Memory B cell (primary cell): ENCODE data around the gene CEPT1.
A peak's percentile ranks its signal among the peaks of the same experiment; 100 is the strongest.

ENCODE experiments used
- ATAC-seq: fragments of 150-1000 bp; cut with Tn5 transposase; 2 replicates; pipeline ENCODE4 v1.10.0; 2021; ENCODE audit warnings: low read depth, mild to moderate bottlenecking, moderate library complexity
- DNase-seq, 2 donors: peaks; one replicate each; pipeline ENCODE4 v3.0.0; 2022; ENCODE audit warnings: low spot score in 2 of 2
- H3K27ac Mint-ChIP-seq: one replicate; pipeline ENCODE4 v1.8.0; 2022; ENCODE audit warnings: mild to moderate bottlenecking, moderate library complexity, mixed read lengths
- H3K27me3 Mint-ChIP-seq: one replicate; pipeline ENCODE4 v1.8.0; 2022; ENCODE audit warnings: mixed read lengths
- H3K36me3 Mint-ChIP-seq: one replicate; pipeline ENCODE4 v1.8.0; 2022; ENCODE audit warnings: mild to moderate bottlenecking, mixed read lengths
- H3K4me1 Mint-ChIP-seq: one replicate; pipeline ENCODE4 v1.8.0; 2022; ENCODE audit warnings: mixed read lengths
- H3K4me3 Mint-ChIP-seq: one replicate; pipeline ENCODE4 v1.8.0; 2022; ENCODE audit warnings: mild to moderate bottlenecking, moderate library complexity, mixed read lengths
- H3K9me3 Mint-ChIP-seq: one replicate; pipeline ENCODE4 v1.8.0; 2022; ENCODE audit warnings: mixed read lengths

CEPT1 gene

DNA sequence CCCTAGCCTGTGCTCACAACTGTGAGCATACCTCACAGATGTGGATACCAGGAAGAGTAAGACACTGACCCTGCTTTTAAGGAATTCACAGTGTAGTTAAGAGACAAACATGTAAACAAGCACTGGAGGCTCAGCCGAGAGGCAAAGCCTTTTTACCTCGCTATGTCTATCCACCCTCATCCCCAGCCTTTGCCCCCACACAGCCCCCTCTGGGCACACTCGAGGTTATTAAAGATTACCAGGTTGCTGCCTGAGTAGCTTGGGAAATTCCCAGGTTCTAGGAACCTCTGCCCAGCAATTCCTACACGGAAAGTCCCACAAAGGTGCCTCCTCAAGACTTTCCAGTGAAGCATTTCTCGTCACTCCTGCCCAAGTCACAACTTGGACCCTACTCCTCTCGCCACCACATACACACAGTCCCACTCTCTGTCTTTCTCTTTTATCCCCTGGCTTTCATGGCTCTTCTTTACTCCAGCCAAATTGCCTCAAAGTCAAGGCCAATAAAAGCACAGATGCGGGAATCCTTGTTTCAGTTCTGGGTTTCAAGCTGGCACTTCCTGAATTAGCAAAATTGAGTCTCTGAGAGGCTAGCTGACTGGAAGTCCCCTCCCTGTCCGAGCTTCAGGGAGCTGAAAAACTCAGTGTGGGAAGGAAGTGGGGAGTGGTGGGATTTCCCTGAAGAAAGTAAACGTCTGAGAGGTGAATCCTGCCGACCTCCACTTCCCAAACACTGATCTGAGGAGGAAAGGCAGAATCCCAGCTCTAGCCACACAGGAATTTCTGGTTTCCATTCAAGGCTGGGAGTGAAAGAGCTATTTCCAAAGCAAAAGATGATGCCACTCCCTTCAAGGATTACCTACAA lies 52.9 kb downstream of the CEPT1 start:
- peaks cover 1% of the 10 kb centered on the region for H3K9me3 Mint-ChIP-seq
- DNase-seq = peak in 1 of 2 donors; percentile 25
- peaks cover 57% of the 10 kb centered on the region for H3K4me1 Mint-ChIP-seq
- peak overlapping the region; percentile 21 for H3K4me3 Mint-ChIP-seq
- peak overlapping the region; percentile 93 for H3K27ac Mint-ChIP-seq
- ATAC-seq = peak; percentile 89
- H3K36me3 Mint-ChIP-seq = peaks cover 60% of the 10 kb centered on the region
- H3K27me3 Mint-ChIP-seq = no peaks in the 10 kb centered on the region

DNA sequence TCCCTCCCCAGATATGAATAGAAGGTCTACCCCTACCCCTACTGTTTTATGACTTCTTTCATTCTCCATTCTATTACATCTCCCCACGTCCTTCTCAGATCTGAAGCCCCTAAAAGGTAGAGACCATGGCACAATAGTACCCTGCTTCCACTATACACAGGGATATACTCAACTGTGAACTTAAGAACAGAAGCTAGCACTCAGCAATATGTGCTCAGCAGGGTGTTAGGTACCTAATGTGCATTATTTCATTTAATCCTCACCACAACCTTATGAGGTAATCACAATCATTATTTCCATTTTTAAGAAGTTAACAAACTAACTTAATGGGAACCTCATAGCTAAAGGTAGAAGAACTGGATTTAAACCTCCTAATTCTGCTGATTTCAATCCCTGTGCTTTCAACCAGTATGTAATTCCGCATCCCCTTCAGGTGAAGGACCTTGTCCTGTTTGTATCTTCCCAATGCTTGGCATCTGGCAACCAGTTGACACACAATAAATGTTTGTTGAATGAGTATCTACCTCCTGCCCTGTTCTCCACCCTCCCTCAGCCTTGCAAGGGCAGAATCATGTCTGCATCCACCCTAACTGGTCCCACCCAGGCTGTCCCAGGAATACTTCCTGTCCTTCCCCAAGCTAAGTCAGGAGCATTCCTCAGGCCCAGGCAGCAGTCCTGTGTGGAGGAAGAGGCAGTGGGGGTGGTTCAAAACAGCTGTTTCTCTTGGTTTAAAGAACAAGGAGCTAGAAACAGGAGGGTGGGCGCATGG lies 53.9 kb downstream of the CEPT1 start:
- Mint-ChIP-seq H3K27ac (peak overlapping the region; percentile 93), H3K36me3 (peaks cover 51% of the 10 kb centered on the region), H3K4me1 (peaks cover 60% of the 10 kb centered on the region), H3K27me3 (no peaks in the 10 kb centered on the region), H3K4me3 (no peak overlapping the region), H3K9me3 (no peaks in the 10 kb centered on the region)
- DNase-seq (no peak), ATAC-seq (no peak)

DNA sequence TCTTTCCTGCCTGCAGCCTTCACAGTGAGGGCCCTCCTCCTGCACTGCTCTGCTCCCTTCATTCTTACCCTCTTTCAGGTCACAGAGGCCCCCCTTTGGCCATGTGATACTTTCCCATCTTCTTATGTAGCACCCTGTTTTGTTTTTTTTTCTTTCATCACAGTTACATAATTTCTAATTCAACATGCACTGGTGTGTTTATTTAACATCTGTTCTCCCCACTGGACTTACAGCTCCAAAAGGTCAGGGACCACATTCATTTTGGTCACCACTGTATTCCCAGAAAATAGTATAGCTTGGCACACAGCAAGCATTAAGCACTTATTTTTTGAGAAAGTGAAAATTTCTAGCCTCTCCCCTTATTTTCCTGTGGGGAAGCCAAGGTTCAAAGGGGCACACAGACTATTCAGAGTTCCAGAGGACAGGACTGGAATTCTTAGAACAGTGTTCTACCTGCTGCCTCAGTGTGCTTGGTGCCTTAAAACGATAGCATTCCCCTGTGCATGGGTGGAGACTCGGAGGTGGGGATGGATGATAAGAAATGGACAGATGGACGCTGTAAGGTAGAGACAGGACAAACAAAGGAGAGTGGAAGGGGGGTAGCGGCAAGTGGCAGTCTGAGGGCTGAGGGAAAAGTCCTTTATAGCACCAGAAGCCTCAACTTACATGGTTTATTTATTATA lies 55.1 kb downstream of the CEPT1 start:
- ATAC-seq (no peak), DNase-seq (no peak)
- H3K27ac Mint-ChIP-seq = peak overlapping the region; percentile 93
- no peaks in the 10 kb centered on the region for H3K9me3 Mint-ChIP-seq
- peaks cover 46% of the 10 kb centered on the region for H3K36me3 Mint-ChIP-seq
- no peaks in the 10 kb centered on the region for H3K27me3 Mint-ChIP-seq
- H3K4me3 Mint-ChIP-seq = no peak overlapping the region
- peaks cover 65% of the 10 kb centered on the region for H3K4me1 Mint-ChIP-seq

DNA sequence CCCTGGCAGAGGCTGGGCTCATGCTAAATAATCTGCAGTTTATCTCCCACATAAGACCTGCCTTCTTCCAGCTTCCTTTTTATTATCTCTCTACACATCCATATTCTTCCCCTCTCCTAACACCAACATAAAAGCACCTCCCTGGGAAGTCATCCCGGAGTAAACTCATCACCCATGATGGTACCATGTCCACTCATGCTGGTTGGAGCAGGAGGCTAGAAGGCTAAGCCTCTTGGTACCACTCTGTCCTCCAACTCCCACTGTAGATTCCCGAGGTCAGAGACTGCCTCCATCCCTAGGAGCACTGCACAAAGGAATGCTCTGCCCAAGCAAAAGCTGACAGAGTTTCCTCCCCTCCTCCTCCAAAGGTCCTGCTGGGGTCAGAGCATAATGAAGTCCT lies 56.2 kb downstream of the CEPT1 start:
- Mint-ChIP-seq H3K4me1 (peaks cover 71% of the 10 kb centered on the region), H3K36me3 (peaks cover 42% of the 10 kb centered on the region), H3K4me3 (no peak overlapping the region), H3K27me3 (no peaks in the 10 kb centered on the region), H3K9me3 (no peaks in the 10 kb centered on the region), H3K27ac (peak overlapping the region; percentile 67)
- DNase-seq = no peak
- no peak for ATAC-seq

DNA sequence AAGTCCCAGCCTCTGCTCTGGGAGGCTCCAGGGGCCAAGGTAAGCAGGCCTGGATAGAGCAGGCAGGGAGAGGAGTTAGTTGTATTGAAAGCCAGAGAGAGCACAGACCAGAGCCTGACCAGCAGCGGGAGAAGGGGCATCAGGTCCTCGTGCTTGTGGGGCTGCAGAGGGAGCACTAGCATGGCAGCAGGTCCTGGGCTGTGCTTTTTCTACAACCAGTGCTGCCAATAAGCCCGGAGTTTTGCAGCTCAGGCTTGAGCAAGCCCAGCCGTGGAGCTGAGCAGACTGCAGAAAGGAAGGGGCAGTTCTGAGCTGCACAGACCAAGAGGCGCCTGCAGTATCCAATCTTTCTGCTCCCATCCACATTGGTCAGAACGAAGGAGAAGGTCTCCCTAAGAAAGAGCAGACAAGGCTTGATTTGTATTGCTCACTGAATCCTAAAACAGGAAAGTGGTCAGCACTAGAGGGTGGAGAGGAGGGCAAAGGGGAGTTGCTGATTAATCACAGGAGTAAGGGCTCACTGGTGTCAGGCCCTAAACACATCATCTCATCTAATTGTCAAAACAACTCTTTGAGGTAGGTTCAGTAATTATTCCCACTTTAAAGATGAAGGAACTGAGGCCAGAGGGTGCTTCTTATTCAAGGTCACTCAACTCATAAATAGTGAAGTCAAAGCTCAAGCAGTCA lies 57.7 kb downstream of the CEPT1 start:
- H3K4me3 Mint-ChIP-seq = peak overlapping the region; percentile 43
- no peak for DNase-seq

DNA sequence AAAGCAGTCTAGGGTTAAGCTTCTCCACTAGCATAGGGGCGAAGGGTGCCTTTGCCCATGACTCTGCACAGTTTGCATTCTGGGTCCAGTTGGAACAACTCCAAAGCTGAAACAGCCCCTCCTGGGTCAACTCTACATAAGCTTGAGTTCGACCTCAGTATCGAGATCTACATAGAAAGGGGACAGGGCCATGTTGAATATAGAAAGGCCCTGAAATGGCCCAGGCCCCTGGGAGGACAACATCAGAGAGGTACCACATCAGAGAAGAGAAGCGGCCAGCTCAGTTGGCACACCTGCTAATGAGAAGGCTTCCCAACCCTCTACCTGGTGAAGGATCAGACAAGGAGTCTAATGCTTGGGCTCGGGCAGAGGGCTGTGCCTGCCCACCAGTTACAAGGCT lies 58.8 kb downstream of the CEPT1 start:
- Mint-ChIP-seq H3K27me3 (no peaks in the 10 kb centered on the region), H3K27ac (peak overlapping the region; percentile 69), H3K4me3 (peak overlapping the region; percentile 82), H3K36me3 (peaks cover 30% of the 10 kb centered on the region), H3K9me3 (no peaks in the 10 kb centered on the region), H3K4me1 (peaks cover 63% of the 10 kb centered on the region)
- ATAC-seq (no peak), DNase-seq (no peak)

More for the DNA sequence above, 57.7 kb downstream of the CEPT1 start:
- ATAC-seq = peak; percentile 54
- Mint-ChIP-seq H3K36me3 (peaks cover 35% of the 10 kb centered on the region), H3K9me3 (no peaks in the 10 kb centered on the region), H3K4me1 (peaks cover 70% of the 10 kb centered on the region), H3K27me3 (no peaks in the 10 kb centered on the region), H3K27ac (peak overlapping the region; percentile 67)

DNA sequence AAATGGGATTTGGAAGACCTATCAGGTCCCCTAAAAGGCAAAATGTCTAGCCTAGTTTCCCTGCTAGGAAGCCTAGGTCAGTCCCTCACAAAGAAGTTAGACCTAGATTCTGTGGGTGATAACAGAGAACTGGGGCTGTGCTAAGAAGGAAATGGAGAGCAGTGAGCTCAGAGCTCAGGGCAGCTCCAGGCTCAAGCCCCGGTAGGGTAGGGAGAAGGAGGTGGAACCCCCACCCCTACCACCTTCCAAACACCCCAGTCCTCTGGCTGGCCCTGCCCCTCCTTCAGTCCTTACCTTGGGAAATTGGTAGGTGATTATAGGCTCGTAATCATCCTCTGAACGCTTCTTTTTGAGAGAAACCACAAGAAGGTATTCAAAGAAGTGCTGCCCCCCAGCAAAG lies 59.3 kb downstream of the CEPT1 start:
- no peaks in the 10 kb centered on the region for H3K27me3 Mint-ChIP-seq

DNA sequence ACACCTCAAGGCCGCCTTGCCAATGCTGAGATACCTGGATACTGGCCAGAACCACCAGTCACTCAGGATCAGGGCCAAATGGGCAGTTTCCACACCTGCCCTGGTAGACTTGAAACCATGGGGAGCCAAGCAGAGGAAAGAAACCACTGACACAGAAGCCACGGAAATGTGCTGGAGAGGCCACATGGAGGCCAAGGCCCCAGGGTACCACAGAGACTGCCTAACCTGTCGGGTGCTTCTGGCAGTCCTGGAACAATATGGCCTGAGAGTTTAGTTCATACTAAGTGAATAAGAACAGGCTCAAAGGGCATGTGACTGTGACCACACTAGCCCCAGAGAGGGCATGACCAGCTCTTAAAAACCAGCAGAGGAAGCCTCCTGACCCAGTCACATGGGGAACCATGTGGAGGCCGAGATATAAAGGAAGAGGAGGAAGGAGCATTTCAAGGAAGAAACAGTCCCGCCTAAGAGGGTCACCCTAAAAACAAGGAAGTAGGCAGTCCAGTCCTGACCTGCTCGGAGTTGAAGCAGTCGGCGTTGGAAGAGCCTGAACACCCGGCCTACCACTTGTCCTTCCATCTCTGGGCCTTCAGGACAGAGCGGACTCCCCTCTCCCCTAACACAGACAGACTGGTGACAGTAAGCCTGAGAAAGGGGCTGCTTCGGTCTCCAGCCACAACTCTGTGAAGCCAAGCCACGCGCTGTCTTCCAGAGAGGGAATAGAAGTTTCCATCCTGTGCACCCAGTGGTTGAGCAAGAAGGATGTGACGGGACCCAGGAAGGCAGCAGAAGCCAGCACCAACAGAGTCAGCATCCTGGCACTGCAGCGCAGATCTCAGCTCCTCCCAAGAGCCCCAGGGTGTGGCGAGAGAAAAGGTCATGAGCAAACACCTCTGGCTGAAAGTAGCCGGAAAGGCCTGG lies 60.1 kb downstream of the CEPT1 start, which contains the start of gene DENND2D:
DENND2D (minus strand) TSS at position 766 of the 921 bp plus-strand sequence; CDS start at position 579, 187 bp downstream.
- Mint-ChIP-seq H3K4me3 (peak within 1 kb of the TSS; percentile 82), H3K4me1 (peaks cover 58% of the 10 kb centered on the region), H3K27me3 (no peaks in the 10 kb centered on the region), H3K9me3 (no peaks in the 10 kb centered on the region), H3K27ac (peak within 1 kb of the TSS; percentile 87), H3K36me3 (peaks cover 21% of the 10 kb centered on the region)
- ATAC-seq (no peak), DNase-seq (no peak)

More for the DNA sequence above, 59.3 kb downstream of the CEPT1 start:
- peak overlapping the region; percentile 69 for H3K27ac Mint-ChIP-seq
- peak overlapping the region; percentile 82 for H3K4me3 Mint-ChIP-seq
- H3K36me3 Mint-ChIP-seq = peaks cover 26% of the 10 kb centered on the region
- H3K4me1 Mint-ChIP-seq = peaks cover 59% of the 10 kb centered on the region
- no peak for ATAC-seq
- DNase-seq = no peak
- no peaks in the 10 kb centered on the region for H3K9me3 Mint-ChIP-seq

DNA sequence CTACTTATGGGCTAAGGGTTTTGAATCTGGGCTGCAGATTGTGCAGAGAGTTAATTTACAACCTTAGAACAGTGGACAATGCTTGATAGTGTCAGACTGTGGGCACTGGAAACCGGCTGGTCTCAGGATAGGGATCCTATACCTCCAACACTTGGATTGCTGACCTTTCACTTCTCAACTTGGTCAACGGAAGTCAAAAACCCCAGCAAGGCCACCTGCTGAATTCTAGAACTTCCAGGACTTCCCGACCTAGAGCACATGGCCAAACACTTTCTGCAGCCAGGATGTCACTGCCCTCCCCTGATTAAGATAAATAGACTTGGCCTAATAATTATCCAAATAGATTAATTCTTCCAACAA lies 60.8 kb downstream of the CEPT1 start:
- DNase-seq (no peak), ATAC-seq (no peak)
- Mint-ChIP-seq H3K27ac (peak overlapping the region; percentile 87), H3K9me3 (no peaks in the 10 kb centered on the region), H3K27me3 (no peaks in the 10 kb centered on the region), H3K4me3 (peak overlapping the region; percentile 39), H3K36me3 (peaks cover 19% of the 10 kb centered on the region), H3K4me1 (peaks cover 60% of the 10 kb centered on the region)

DNA sequence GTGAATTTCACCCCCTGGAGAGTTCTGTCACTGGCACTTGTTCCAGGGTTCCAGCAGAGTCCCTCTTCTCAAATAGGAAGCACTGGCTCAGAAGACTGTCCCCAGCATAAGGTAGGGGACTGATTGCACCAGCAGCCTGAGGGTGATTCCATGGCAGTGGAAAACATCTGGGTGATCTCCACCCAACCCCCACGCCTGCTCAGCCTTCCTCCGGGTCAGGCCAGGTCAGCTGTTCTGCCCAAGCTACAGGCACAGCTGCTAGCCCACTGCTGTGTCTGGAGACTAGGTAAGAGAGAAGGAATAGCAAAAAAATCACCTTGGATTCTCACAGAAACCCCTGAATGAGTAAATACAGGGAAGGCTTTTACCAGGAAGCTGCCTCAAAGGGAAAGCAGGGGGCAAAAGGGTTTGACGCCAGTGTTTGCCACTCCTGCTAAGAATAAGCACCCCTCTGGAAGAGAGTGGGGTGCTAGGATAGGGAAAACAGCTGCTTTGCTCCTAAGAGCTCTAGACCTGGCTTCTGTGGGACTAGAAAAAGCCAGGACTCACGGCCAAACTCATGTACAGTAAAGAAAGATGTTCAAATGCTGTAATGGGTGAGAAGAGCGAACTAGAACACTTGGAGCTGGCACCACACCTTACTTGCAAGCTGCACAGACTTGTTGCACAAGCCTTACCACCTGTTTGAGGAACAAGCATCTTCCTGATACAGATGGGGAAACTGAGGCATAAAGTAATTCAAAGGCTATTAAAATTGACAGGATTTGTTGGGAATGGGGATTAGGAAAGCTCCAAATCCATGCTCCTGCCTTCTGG lies 61.5 kb downstream of the CEPT1 start:
- peak overlapping the region; percentile 87 for H3K27ac Mint-ChIP-seq
- no peaks in the 10 kb centered on the region for H3K27me3 Mint-ChIP-seq
- peak overlapping the region; percentile 39 for H3K4me3 Mint-ChIP-seq
- H3K4me1 Mint-ChIP-seq = peaks cover 61% of the 10 kb centered on the region
- no peak for DNase-seq
- H3K36me3 Mint-ChIP-seq = peaks cover 13% of the 10 kb centered on the region
- no peaks in the 10 kb centered on the region for H3K9me3 Mint-ChIP-seq
- no peak for ATAC-seq

DNA sequence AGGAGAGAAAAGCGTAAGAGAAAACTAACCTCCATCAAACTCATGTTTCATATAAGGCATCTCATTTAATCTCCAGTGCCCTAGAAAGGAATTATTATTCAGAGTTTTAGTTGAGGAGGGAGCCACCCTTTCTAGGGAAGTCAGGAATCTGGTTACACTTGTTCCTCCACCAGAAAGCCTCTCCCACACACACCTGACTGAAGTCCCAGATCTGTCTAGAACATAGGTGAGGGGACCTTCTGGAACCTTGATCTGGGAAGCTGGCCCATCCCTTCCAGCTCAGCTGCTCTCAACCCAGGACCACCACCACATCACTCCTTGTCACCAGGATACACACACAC lies 62.3 kb downstream of the CEPT1 start:
- H3K4me1 Mint-ChIP-seq = peaks cover 55% of the 10 kb centered on the region
- H3K27me3 Mint-ChIP-seq = no peaks in the 10 kb centered on the region
- ATAC-seq (no peak), DNase-seq (no peak)
- H3K9me3 Mint-ChIP-seq = no peaks in the 10 kb centered on the region
- H3K27ac Mint-ChIP-seq = peak overlapping the region; percentile 86
- H3K36me3 Mint-ChIP-seq = peaks cover 9% of the 10 kb centered on the region
- peak overlapping the region; percentile 86 for H3K4me3 Mint-ChIP-seq
